K562 (cell line): Measurements from ENCODE around the gene NOM1. TPM values are rescaled to one million over a fixed set of nuclear protein-coding genes. Genes with fewer than 3 reads are reported as not detected.

ENCODE experiments used
- ATAC-seq: fragments of 200-7000 bp; cut with Tn5 transposase; 3 replicates; pipeline ENCODE4 v1.9.1; 2020; ENCODE audit warnings: moderate library complexity
- BruUV-seq: library from RNA; stranded (reverse); fragments of 400-500 nt; replicated peaks from 2 replicates; lab custom pipeline; 2021; lab: Mats Ljungman, UMichigan
- CTCF ChIA-PET: fragments of 300-600 bp; formaldehyde crosslinking; extraction: SDS; loops from one replicate; lab custom pipeline; 2021; ENCODE audit warnings: low intra/inter-chr PET ratio; lab: Yijun Ruan, JAX
- POLR2A ChIA-PET: fragments of 300-600, 350-650 bp; sonication (Branson Sonifier 250); formaldehyde crosslinking; extraction: SDS; loops from one replicate; lab custom pipeline; 2021; ENCODE audit warnings: antibody characterized with exemption, inconsistent platforms; lab: Yijun Ruan, JAX
- DNase-seq, 4 experiments: peaks; one replicate each; pipeline versions ENCODE4 v3.0.0 to v3.0.0-alpha.2; 2011 to 2018; ENCODE audit warnings: low spot score in 3 of 4, mixed read lengths in 3 of 4; ENCODE audit errors: extremely low read depth in 1 of 4
- FAIRE-seq: peaks from 2 replicates; lab custom pipeline; 2011; peaks lifted over from hg19 to GRCh38; lab: Jason Lieb, UNC
- H2AFZ ChIP-seq: 2 replicates; pipeline ENCODE4 v1.6.0; 2011; ENCODE audit warnings: low read depth, low read length, control low read depth, inconsistent platforms
- H3K27ac ChIP-seq: fragments of 200-600 bp; 3 replicates; pipeline ENCODE4 v1.8.0; 2011; ENCODE audit warnings: low read depth, mild to moderate bottlenecking, control low read depth, inconsistent platforms, low read length, moderate library complexity, mixed read lengths; ENCODE audit errors: extremely low read depth
- H3K27me3 ChIP-seq, 2 experiments: fragments of 300-600 bp in 1 of 2; 2 replicates in 1 of 2; 3 replicates in 1 of 2; pipeline versions ENCODE4 v1.6.0 to v1.8.0; 2011; ENCODE audit warnings: inconsistent platforms in 2 of 2, low read length in 2 of 2, mild to moderate bottlenecking in 1 of 2, mixed read lengths in 1 of 2, moderate library complexity in 1 of 2; ENCODE audit not compliant: control insufficient read depth in 2 of 2, insufficient read depth in 2 of 2
- H3K36me3 ChIP-seq: fragments of 300-600 bp; 3 replicates; pipeline ENCODE4 v1.8.0; 2011; ENCODE audit warnings: mild to moderate bottlenecking, low read length, inconsistent platforms; ENCODE audit not compliant: control insufficient read depth, insufficient read depth
- H3K4me1 ChIP-seq, 2 experiments: fragments of 200-600 bp in 1 of 2; replicated peaks in 1 of 2; 2 replicates in 1 of 2; 3 replicates in 1 of 2; pipeline versions ENCODE4 v1.5.1 to v1.8.0; 2011; ENCODE audit warnings: inconsistent platforms in 2 of 2, low read length in 2 of 2, mild to moderate bottlenecking in 1 of 2, mixed read lengths in 1 of 2, moderate library complexity in 1 of 2; ENCODE audit not compliant: control insufficient read depth in 2 of 2, insufficient read depth in 2 of 2
- H3K4me2 ChIP-seq: 2 replicates; pipeline ENCODE4 v1.6.1; 2011; ENCODE audit warnings: low read length, control low read depth, inconsistent platforms, mixed read lengths; ENCODE audit not compliant: insufficient read depth
- H3K4me3 ChIP-seq: fragments of 200-600 bp; sonication (generic), shearing (Covaris generic); 2 replicates; pipeline ENCODE4 v1.5.1; 2016; ENCODE audit warnings: control low read depth, inconsistent platforms
- H3K79me2 ChIP-seq: fragments of 200-600 bp; 3 replicates; pipeline ENCODE4 v1.8.0; 2011; ENCODE audit warnings: low read length, inconsistent platforms; ENCODE audit not compliant: control insufficient read depth, insufficient read depth
- H3K9ac ChIP-seq, 2 experiments: 2 replicates each; pipeline versions ENCODE4 v1.6.0 to v1.6.1; 2011; ENCODE audit warnings: low read depth in 2 of 2, low read length in 2 of 2, control low read depth in 1 of 2, inconsistent platforms in 1 of 2, mild to moderate bottlenecking in 1 of 2, mixed read lengths in 1 of 2; ENCODE audit not compliant: insufficient read depth in 1 of 2
- H3K9me1 ChIP-seq: one replicate; pipeline ENCODE4 v1.6.0; 2011; ENCODE audit warnings: inconsistent platforms, mild to moderate bottlenecking, low read length, moderate library complexity; ENCODE audit not compliant: control insufficient read depth, insufficient read depth
- H3K9me3 ChIP-seq: replicated peaks from 2 replicates; pipeline ENCODE4 v1.5.1; 2011; ENCODE audit warnings: low read depth, low read length, inconsistent platforms; ENCODE audit not compliant: control insufficient read depth, insufficient read depth
- H4K20me1 ChIP-seq: replicated peaks from 2 replicates; pipeline ENCODE4 v1.6.1; 2011; ENCODE audit warnings: low read length, inconsistent platforms, mixed read lengths; ENCODE audit not compliant: control insufficient read depth, insufficient read depth
- BDP1 ChIP-seq: IDR thresholded peaks from 3 replicates; pipeline ENCODE4 v1.6.1; 2011; ENCODE audit not compliant: insufficient read length, insufficient read depth
- EP300 ChIP-seq: IDR thresholded peaks from 2 replicates; pipeline ENCODE4 v1.6.1; 2012; ENCODE audit warnings: low read length, improper control_type of control experiment
- LCOR ChIP-seq: sonication (generic); formaldehyde crosslinking; IDR thresholded peaks from 2 replicates; pipeline ENCODE4 v1.8.0; 2022; ENCODE audit warnings: mild to moderate bottlenecking, missing genetic modification reagents
- SMARCC2 ChIP-seq: fragments of 450-650 bp; IDR thresholded peaks from 2 replicates; pipeline ENCODE4 v1.6.1; 2017; ENCODE audit warnings: antibody characterized with exemption, moderate library complexity, mild to moderate bottlenecking, low read depth
- ZNF707 ChIP-seq: fragments of 250-450 bp; sonication (Bioruptor Pico); conservative IDR thresholded peaks from 2 replicates; pipeline ENCODE4 v1.8.0; 2022; ENCODE audit warnings: inconsistent platforms, mild to moderate bottlenecking, moderate library complexity
- ZNF717 ChIP-seq: fragments of 250-450 bp; sonication (Bioruptor Pico); IDR thresholded peaks from 2 replicates; pipeline ENCODE4 v1.5.0; 2021
- WGBS: fragments of 100-300 bp; shearing (Covaris generic); methylation state at CpG from one replicate; pipeline ENCODE4 v1.1.6; 2016; ENCODE audit warnings: low coverage, mixed read lengths; ENCODE audit not compliant: insufficient coverage; ENCODE audit errors: missing lambda C conversion rate; 5-methylcytosine and 5-hydroxymethylcytosine counted together
- in situ Hi-C: fragments of 300-500 bp; cut with MboI; formaldehyde crosslinking; loops from 4 replicates; pipeline ENCODE4 v1.15.0; 2018; ENCODE audit warnings: inconsistent platforms, mixed read lengths
- intact Hi-C: fragments of 100-400 bp; cut with micrococcal nuclease; formaldehyde crosslinking; loops from 2 replicates; pipeline ENCODE4 v1.14.2; 2022
- polyA plus RNA-seq, 8 experiments: library from polyadenylated mRNA; depleted of rRNA in 4 of 8; stranded (reverse) in 5 of 8; unstranded in 3 of 8; fragments of >200 nt; fragmentation: Nextera tagmentation in 2 of 8; fragmentation: Illumina TruSeq in 1 of 8; extraction: Ambion mirVana in 2 of 8; extraction: Trizol in 1 of 8; gene quantifications; 2 replicates each; pipeline versions ENCODE4 v1.2.1 to v1.2.3, GENCODE V29; 2011 to 2014; ENCODE audit warnings: inconsistent platforms in 1 of 8, missing spikeins in 1 of 8
- total RNA-seq, 7 experiments: library from RNA; depleted of rRNA in 6 of 7; stranded (reverse); fragments of >200 nt in 6 of 7; fragmentation: Illumina TruSeq in 2 of 7; extraction: Trizol in 2 of 7; gene quantifications; 2 replicates each; pipeline versions ENCODE4 v1.2.1 to v1.2.3, GENCODE V29; 2011 to 2021; ENCODE audit warnings: low replicate concordance in 1 of 7

NOM1 gene
- total and polyA plus RNA-seq, 9 of the 15 experiments (the other 6 are each of a cell fraction or from before 2014, with no cell fraction given) = 6.8 to 47.3 (median 37.4) TPM

DNA sequence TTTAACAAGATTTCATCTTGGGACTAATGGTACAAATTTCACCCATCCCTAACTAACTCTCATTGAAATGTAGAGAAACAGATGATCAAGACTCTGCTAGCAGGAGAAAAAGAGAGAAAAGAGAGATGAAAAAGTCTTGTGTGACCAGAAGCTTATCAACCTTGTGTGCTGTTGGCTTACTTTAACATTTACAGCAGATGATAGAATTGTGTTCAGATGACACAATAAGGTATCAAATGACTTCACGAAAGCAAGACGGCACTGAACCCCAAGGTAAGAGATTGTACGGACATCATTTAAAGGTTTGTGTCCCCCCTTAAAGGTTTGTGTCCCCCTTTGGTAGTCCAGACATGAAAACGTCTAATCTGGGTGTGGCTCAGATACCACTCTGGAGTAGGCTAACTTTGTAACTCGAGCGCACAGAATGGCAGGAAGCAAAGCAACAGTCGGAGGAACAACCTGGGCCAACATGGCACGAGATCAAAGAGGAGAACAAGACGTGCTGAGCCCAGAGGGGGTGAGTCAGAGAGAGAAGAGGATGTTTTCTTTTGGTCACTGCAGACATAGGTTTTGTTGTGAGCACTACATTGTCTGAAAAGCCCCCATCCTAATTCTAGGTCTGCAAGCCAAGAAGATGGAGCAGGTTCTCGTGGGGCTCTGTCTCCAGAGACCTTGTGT lies 46.1 kb upstream of the NOM1 start:
- no peaks in the 10 kb centered on the region for H3K79me2 ChIP-seq
- H3K9me3 ChIP-seq = no peaks in the 10 kb centered on the region
- intact Hi-C loops (loop anchor here (10.0 kb wide), 2 partner anchors 151 to 231 kb away; partner anchors contain the start of gene UBE3C), in situ Hi-C loops (no loop called here)
- WGBS = 19% methylated on average over 10 of the region's 10 CpGs
- FAIRE-seq (peak; percentile 37), ATAC-seq (no peak), DNase-seq (no peak)
- H3K4me2 ChIP-seq = no peak overlapping the region
- H3K27me3 ChIP-seq = no peaks in the 10 kb centered on the region
- TF ChIP-seq LCOR (CRISPR knock-in tag) (0 out of 2 replicates have a peak, but pooled peaks have one; percentile 17), ZNF717 (CRISPR knock-in tag) (0 out of 2 replicates have a peak, but pooled peaks have one; percentile 19), ZNF707 (no peak), SMARCC2 (no peak), BDP1 (no peak), EP300 (no peak)
- ChIA-PET CTCF (no interaction called here), POLR2A (interaction anchor here (1.6 kb wide), 1 partner anchor 10 kb away, joined by 6 read pairs; the partner anchor contains the start of gene LMBR1)
- H3K9me1 ChIP-seq = no peaks in the 10 kb centered on the region
- no peak overlapping the region; the same call in 1 of the 2 replicates for H2AFZ ChIP-seq
- BruUV-seq = no TSS peak
- no peak overlapping the region for H3K9ac ChIP-seq
- H3K36me3 ChIP-seq = no peaks in the 10 kb centered on the region
- peaks cover 3 to 8% of the 10 kb centered on the region in 2 experiments; a peak in 2 of 5 replicates for H3K4me1 ChIP-seq
- H3K4me3 ChIP-seq = no peak overlapping the region
- H3K27ac ChIP-seq = no peak overlapping the region
- no peaks in the 10 kb centered on the region for H4K20me1 ChIP-seq
